Duodenal mucosa (tissue), 2 donors: ENCODE measurements around the gene NFATC2IP.
"Not testable (repeated sequence)": the region's sequence is repeated elsewhere in the genome, so short reads cannot be mapped to it uniquely, and the experiment has no call there.

Experiments
- H3K27ac ChIP-seq: one replicate; pipeline ENCODE4 v1.7.0; 2013; ENCODE audit warnings: low read depth, low read length
- H3K27me3 ChIP-seq, 2 donors: one replicate each; pipeline ENCODE4 v1.7.0; 2013; ENCODE audit warnings: low read length in 2 of 2, control low read depth in 1 of 2; ENCODE audit not compliant: insufficient read depth in 2 of 2, control insufficient read depth in 1 of 2
- H3K36me3 ChIP-seq, 2 donors: one replicate each; pipeline ENCODE4 v1.7.0; 2013; ENCODE audit warnings: low read length in 2 of 2, control low read depth in 1 of 2; ENCODE audit not compliant: insufficient read depth in 2 of 2, control insufficient read depth in 1 of 2
- H3K4me1 ChIP-seq, 2 donors: one replicate each; pipeline ENCODE4 v1.7.0; 2013; ENCODE audit warnings: low read length in 2 of 2, control low read depth in 1 of 2; ENCODE audit not compliant: insufficient read depth in 2 of 2, control insufficient read depth in 1 of 2
- H3K4me3 ChIP-seq, 2 donors: one replicate each; pipeline ENCODE4 v1.7.0; 2013; ENCODE audit warnings: low read length in 2 of 2, low read depth in 1 of 2
- H3K9ac ChIP-seq, 2 donors: one replicate each; pipeline ENCODE4 v1.7.0; 2013; ENCODE audit warnings: low read length in 2 of 2, low read depth in 1 of 2
- H3K9me3 ChIP-seq, 2 donors: one replicate each; pipeline ENCODE4 v1.7.0; 2013; ENCODE audit warnings: low read length in 2 of 2, control low read depth in 1 of 2; ENCODE audit not compliant: control insufficient read depth in 1 of 2

NFATC2IP gene

DNA sequence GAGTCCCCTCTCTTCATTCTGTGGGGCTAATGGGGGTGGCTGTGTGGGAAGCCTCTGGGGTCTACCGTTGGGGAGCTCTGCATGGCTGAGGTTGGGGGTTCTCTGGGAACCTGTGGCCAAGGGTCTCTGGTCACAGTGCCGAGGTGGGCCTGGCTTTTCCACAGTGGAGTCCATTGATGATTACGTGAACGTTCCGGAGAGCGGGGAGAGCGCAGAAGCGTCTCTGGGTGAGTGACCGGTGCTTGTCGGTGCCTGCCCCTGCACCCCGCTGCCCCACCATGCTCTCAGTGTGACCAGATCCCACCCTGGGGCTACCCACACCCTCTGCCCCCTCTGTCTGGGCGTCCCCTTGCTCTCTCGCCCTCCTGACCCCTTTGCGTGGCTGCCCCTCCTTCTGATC, 38.6 kb downstream of the NFATC2IP start:
- peaks cover 0 to 4% of the 10 kb centered on the region in 2 donors for H3K4me1 ChIP-seq
- no peak overlapping the region for H3K4me3 ChIP-seq
- no peaks in the 10 kb centered on the region for H3K27me3 ChIP-seq
- H3K36me3 ChIP-seq = peaks cover 11 to 14% of the 10 kb centered on the region in 2 donors
- H3K9me3 ChIP-seq = no peaks in the 10 kb centered on the region
- no peak overlapping the region for H3K27ac ChIP-seq
- H3K9ac ChIP-seq = no peak overlapping the region

DNA sequence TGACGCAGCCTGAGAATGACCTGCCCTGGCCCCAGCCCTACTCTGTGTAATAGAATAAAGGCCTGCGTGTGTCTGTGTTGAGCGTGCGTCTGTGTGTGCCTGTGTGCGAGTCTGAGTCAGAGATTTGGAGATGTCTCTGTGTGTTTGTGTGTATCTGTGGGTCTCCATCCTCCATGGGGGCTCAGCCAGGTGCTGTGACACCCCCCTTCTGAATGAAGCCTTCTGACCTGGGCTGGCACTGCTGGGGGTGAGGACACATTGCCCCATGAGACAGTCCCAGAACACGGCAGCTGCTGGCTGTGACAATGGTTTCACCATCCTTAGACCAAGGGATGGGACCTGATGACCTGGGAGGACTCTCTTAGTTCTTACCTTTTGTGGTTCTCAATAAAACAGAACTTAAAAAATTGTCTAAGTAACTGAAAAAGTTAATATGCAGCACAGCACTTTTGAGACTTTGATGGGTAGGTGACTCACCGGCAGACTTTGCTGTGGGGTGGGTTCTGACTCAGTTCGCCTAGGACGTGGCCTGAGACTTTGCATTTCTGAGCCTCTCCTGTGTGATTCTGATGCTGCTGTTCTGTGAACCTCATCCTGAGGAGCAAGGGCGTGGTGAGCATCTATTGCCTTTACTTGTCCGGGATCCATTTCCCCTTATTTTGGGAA, 39.8 kb downstream of the NFATC2IP start:
- Histone ChIP-seq H3K4me3 (no peak overlapping the region), H3K36me3 (peaks cover 11 to 14% of the 10 kb centered on the region in 2 donors), H3K9ac (no peak overlapping the region), H3K9me3 (no peaks in the 10 kb centered on the region), H3K4me1 (peaks cover 0 to 4% of the 10 kb centered on the region in 2 donors), H3K27me3 (no peaks in the 10 kb centered on the region), H3K27ac (no peak overlapping the region)

DNA sequence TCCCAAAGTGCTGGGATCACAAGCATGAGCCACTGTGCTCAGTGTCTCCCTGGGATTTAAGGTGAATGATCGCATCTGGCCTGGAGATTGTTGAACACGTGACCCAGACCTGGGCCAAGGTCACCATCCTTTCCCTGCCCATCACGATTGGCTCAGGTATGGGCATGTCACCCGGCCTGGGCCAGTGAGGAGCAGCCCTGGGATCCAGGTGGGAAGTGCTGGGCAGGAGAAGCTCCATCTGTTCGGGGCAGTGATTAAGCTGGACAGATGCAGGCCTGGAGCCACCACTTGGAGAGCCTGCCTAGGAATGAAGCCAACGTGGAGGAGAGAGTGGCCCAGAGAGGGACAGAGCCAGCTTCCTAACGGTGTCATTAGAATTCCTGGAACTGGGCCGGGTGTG, 41.0 kb downstream of the NFATC2IP start:
- Histone ChIP-seq H3K9me3 (no peaks in the 10 kb centered on the region), H3K27ac (no peak overlapping the region), H3K4me3 (no peak overlapping the region), H3K4me1 (peaks cover 0 to 4% of the 10 kb centered on the region in 2 donors), H3K36me3 (peaks cover 6 to 10% of the 10 kb centered on the region in 2 donors), H3K9ac (no peak overlapping the region), H3K27me3 (no peaks in the 10 kb centered on the region)

DNA sequence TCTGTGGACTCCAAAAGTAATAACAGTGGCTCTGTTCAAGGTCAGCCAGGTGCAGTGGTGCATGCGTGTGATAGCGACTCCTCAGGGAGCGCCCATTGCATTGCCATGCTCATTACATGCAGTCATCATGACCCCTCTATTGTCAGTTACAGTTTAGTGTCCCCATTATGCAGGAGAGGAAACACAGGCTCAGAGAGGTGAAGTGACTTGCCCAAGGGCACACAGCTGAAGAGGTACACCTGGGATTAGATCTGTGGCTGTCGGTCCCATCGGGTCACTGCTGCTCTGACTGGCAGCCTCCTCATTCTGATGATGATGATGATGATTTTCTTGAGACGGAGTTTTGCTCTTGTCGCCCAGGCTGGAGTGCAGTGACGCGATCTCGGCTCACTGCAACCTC, 41.8 kb downstream of the NFATC2IP start:
- Histone ChIP-seq H3K27me3 (no peaks in the 10 kb centered on the region), H3K36me3 (peaks cover 0 to 4% of the 10 kb centered on the region in 2 donors), H3K9me3 (no peaks in the 10 kb centered on the region), H3K27ac (no peak overlapping the region), H3K9ac (no peak overlapping the region), H3K4me3 (no peak overlapping the region), H3K4me1 (peaks cover 0 to 4% of the 10 kb centered on the region in 2 donors)

- Histone ChIP-seq H3K9ac (no peak overlapping the region), H3K4me3 (no peak overlapping the region), H3K4me1 (no peaks in the 10 kb centered on the region), H3K9me3 (no peaks in the 10 kb centered on the region), H3K27ac (no peak overlapping the region), H3K27me3 (no peaks in the 10 kb centered on the region), H3K36me3 (no peaks in the 10 kb centered on the region)
These were observed 48.1 kb downstream of the NFATC2IP start for GRCh38 chr16:28998837-28999236.

GRCh38 chr16:28999577-28999976, 48.8 kb downstream of the NFATC2IP start:
- no peak overlapping the region for H3K9ac ChIP-seq
- H3K4me1 ChIP-seq = no peaks in the 10 kb centered on the region

DNA sequence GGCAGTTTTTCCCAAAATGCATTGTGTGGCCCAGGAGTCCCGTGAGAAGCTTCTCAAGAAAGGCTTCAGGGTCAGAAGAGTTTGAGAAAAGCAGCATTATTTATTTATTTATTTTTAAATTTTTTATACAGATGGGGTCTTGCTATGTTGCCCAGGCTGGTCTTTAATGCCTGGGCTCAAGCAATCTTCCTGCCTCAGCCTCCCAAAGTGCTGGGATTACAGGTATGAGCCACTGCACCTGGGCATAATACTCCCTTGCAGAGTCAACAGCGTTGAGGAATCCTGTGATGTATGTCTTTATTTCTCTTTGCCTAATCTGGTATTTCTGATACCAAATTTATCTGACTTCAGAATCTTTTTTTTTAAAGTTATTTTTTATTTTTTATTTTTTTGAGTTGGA, 49.3 kb downstream of the NFATC2IP start:
- no peak overlapping the region for H3K4me3 ChIP-seq
- H3K9ac ChIP-seq = no peak overlapping the region
- H3K4me1 ChIP-seq = no peaks in the 10 kb centered on the region
- no peak overlapping the region for H3K27ac ChIP-seq
- no peaks in the 10 kb centered on the region for H3K36me3 ChIP-seq
- no peaks in the 10 kb centered on the region for H3K27me3 ChIP-seq
- no peaks in the 10 kb centered on the region for H3K9me3 ChIP-seq

More at GRCh38 chr16:28999577-28999976, 48.8 kb downstream of the NFATC2IP start:
- Histone ChIP-seq H3K27ac (no peak overlapping the region), H3K4me3 (no peak overlapping the region), H3K36me3 (no peaks in the 10 kb centered on the region), H3K9me3 (no peaks in the 10 kb centered on the region), H3K27me3 (no peaks in the 10 kb centered on the region)

DNA sequence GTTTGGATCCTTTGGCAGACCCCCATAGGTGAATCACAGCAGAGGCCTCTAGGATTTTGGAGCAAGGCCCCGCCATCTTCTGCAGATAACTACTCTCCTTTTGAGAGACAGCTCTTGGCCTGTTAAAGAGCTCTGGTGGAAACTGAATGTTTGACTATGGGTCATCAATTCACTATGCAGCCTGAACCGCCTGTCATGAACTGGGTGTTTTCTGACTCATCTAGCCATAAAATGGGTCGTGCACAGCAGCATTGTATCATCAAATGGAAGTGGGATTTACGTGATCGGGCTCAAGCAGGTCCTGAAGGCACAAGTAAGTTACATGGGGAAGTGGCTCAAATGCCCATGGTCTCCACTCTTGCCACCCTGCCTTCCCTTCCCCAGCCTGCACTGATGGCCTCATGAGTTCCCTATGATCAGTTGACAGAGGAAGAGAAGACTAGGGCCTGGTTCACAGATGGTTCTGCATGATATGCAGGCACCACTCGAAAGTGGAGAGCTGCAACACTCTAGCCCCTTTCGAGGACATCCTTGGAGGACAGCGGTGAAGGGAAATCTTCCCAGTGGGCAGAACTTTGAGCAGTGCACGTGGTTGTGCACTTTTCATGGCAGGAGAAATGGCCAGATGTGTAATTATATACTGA, 53.9 kb downstream of the NFATC2IP start:
- H3K36me3 ChIP-seq, H3K4me3 ChIP-seq, H3K9me3 ChIP-seq, H3K4me1 ChIP-seq, H3K27ac ChIP-seq, H3K27me3 ChIP-seq, H3K9ac ChIP-seq: not testable (repeated sequence)

DNA sequence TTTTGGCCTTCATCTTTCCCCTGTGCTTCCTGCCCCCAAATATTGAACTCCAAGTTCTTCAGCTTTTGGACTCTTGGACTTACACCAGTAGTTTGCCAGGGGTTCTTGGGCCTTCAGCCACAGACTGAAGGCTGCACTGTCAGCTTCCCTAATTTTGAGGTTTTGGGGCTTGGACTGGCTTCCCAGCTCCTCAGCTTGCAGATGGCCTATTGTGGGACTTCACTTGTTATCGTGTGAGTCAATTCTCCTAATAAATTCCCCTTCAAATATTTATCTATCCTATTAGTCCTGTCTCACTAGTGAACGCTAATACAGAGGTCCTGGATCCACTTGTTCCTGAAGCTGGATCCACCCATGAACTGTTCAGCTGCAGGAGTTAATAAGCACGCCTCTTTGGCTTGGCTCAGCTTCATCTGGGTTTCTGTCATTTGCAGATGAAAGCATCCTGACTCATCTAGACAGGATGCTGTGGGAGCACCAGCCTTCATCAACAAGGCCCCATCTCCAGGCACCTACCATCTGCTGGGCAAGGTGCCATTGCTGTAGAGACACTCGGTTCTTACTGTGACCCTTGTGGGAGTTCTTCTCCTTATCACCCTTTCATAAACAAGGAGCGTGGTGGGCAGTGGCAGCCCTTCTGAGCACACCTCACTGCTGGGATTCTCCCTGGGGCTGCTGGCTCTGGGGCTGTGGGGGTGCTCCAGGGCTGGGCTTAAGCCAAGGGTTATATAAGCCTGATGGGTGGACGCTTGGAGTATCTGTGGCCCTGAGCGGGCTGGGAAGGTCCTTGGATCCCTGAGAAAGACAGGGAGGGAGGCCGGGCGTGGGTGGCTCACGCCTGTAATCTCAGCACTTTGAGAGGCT, 57.2 kb downstream of the NFATC2IP start:
- H3K4me3 ChIP-seq = no peak overlapping the region
- H3K36me3 ChIP-seq = no peaks in the 10 kb centered on the region
- no peaks in the 10 kb centered on the region for H3K9me3 ChIP-seq
- no peak overlapping the region for H3K9ac ChIP-seq
- H3K27ac ChIP-seq = no peak overlapping the region
- no peaks in the 10 kb centered on the region for H3K4me1 ChIP-seq
- H3K27me3 ChIP-seq = no peaks in the 10 kb centered on the region
